Articular chondrocyte of knee joint (primary cell): ENCODE results near the gene KLRG1. TPM values are rescaled to one million over a fixed set of nuclear protein-coding genes. Genes with fewer than 3 reads are reported as not detected.

ENCODE experiments used
- total RNA-seq: library from RNA; depleted of rRNA; stranded (reverse); fragments of >200 nt; gene quantifications from 2 replicates; pipeline ENCODE4 v1.2.3, GENCODE V29; 2012

KLRG1 gene
- total RNA-seq, result 0.22 and 0.52 TPM in 2 replicates

GRCh38 chr12:8989413-8989812 lies at the start of gene KLRG1:
KLRG1 (plus strand) TSS chr12:8989546; CDS start chr12:8989636, 90 bp downstream.

DNA sequence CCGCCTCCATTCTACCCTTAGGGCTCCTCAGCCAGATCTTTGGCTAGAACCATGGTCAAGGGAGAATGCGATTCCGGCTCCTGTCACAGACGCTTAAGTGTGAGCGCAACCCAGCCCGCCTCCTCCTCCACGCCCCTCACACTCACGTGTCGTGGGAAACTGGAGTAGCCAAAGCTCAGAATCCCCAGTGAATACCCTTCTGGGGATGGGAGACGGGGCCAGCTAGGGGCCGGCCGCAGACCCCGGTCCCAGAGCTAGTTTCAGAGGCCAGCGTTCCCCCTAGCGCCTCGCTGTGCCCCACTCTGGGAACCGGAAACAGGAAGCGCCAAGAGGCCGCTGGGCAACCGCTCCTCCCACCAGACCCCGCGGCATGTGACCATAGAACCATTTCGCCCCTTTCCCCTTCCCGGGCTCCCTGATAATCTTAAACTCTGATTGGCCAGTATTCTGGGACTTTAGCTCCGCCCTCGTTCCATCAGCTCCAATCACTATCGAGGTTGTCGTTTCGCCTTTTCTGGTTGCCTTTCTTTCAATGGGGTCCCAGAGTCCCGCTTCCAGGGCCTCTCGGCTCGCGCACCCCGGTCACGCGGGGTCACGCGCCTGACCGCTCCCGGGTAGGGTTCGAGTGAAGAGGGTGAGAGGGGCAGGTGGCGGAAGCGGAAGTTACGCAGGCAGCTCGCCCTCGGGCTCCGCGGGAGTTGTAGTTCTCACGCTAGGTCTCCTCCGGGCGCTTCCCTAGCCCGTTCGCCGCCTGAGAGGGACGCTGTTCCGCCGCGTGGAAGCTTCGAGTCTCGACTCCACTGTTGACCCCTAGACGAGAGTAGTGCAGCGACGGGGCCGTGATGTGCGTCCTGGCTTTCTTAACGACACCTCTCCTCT lies 39.8 kb upstream of the KLRG1 start, which contains the start of gene M6PR:
M6PR (minus strand) TSS at position 304 of the 879 bp plus-strand sequence. CDS start 3,241 bp downstream, outside the sequence.

Other genes starting within 250 kb of the KLRG1 start
- gene A2ML1, start 166.9 kb upstream of the KLRG1 start, total RNA-seq, result not detected in 2 replicates
- gene PHC1, start 75.0 kb upstream of the KLRG1 start, total RNA-seq, result 18.3 and 20.3 TPM in 2 replicates
- 91.0 and 110 TPM in 2 replicates for gene M6PR, start 39.9 kb upstream of the KLRG1 start, total RNA-seq
- gene A2M, start 126.4 kb downstream of the KLRG1 start, total RNA-seq, result 3.9 and 6.5 TPM in 2 replicates
- gene PZP, start 218.8 kb downstream of the KLRG1 start, total RNA-seq, result not detected in 2 replicates